Muscle layer of duodenum (tissue), 2 donors: Measurements from ENCODE around the gene PPP1R36.
"Not testable (repeated sequence)": the region's sequence is repeated elsewhere in the genome, so short reads cannot be mapped to it uniquely, and the experiment has no call there.

Experiments used
- H3K27ac ChIP-seq: one replicate; pipeline ENCODE4 v1.7.0; 2013; ENCODE audit warnings: mild to moderate bottlenecking, low read length
- H3K27me3 ChIP-seq: one replicate; pipeline ENCODE4 v1.7.0; 2013; ENCODE audit warnings: low read depth, mild to moderate bottlenecking, control low read depth, low read length
- H3K36me3 ChIP-seq, 2 donors: one replicate each; pipeline ENCODE4 v1.7.0; 2013; ENCODE audit warnings: low read length in 2 of 2, control low read depth in 1 of 2, mild to moderate bottlenecking in 1 of 2; ENCODE audit not compliant: insufficient read depth in 2 of 2, control insufficient read depth in 1 of 2
- H3K4me1 ChIP-seq, 2 donors: one replicate each; pipeline ENCODE4 v1.7.0; 2013; ENCODE audit warnings: low read length in 2 of 2, mild to moderate bottlenecking in 2 of 2, control low read depth in 1 of 2, moderate library complexity in 1 of 2; ENCODE audit not compliant: insufficient read depth in 2 of 2, control insufficient read depth in 1 of 2
- H3K4me3 ChIP-seq, 2 donors: one replicate each; pipeline ENCODE4 v1.7.0; 2013; ENCODE audit warnings: low read length in 2 of 2, low read depth in 1 of 2, mild to moderate bottlenecking in 1 of 2
- H3K9me3 ChIP-seq, 2 donors: one replicate each; pipeline ENCODE4 v1.7.0; 2013; ENCODE audit warnings: low read length in 2 of 2, control low read depth in 1 of 2, mild to moderate bottlenecking in 1 of 2; ENCODE audit not compliant: control insufficient read depth in 1 of 2
- donor health status: healthy.

PPP1R36 gene

GRCh38 chr14:64620910-64621309 is 71.1 kb downstream of the PPP1R36 start:
- no peaks in the 10 kb centered on the region for H3K27me3 ChIP-seq
- H3K4me1 ChIP-seq = peaks cover 0 to 4% of the 10 kb centered on the region in 2 donors
- H3K9me3 ChIP-seq = no peaks in the 10 kb centered on the region
- H3K36me3 ChIP-seq = no peaks in the 10 kb centered on the region
- H3K27ac ChIP-seq = no peak overlapping the region
- no peak overlapping the region for H3K4me3 ChIP-seq

- H3K4me3 ChIP-seq = no peak overlapping the region
- no peaks in the 10 kb centered on the region for H3K36me3 ChIP-seq
- peaks cover 4% of the 10 kb centered on the region in 2 donors for H3K4me1 ChIP-seq
- no peaks in the 10 kb centered on the region for H3K9me3 ChIP-seq
- H3K27me3 ChIP-seq = no peaks in the 10 kb centered on the region
- H3K27ac ChIP-seq = no peak overlapping the region
Measured at GRCh38 chr14:64623554-64624165, 73.9 kb downstream of the PPP1R36 start.

GRCh38 chr14:64625386-64626232 is 75.8 kb downstream of the PPP1R36 start:
- Histone ChIP-seq H3K4me1 (peaks cover 4 to 10% of the 10 kb centered on the region in 2 donors), H3K9me3 (no peaks in the 10 kb centered on the region), H3K4me3 (no peak overlapping the region), H3K27ac (peak overlapping the region; percentile 33), H3K27me3 (no peaks in the 10 kb centered on the region), H3K36me3 (no peaks in the 10 kb centered on the region)

GRCh38 chr14:64628940-64629408 is 79.2 kb downstream of the PPP1R36 start:
- Histone ChIP-seq H3K9me3 (no peaks in the 10 kb centered on the region), H3K36me3 (no peaks in the 10 kb centered on the region), H3K27ac (peak overlapping the region; percentile 81), H3K4me3 (peak overlapping the region in 1 of 2 donors; percentile 1), H3K27me3 (no peaks in the 10 kb centered on the region), H3K4me1 (peaks cover 4 to 10% of the 10 kb centered on the region in 2 donors)

GRCh38 chr14:64630778-64631177 is 81.0 kb downstream of the PPP1R36 start:
- Histone ChIP-seq H3K36me3 (no peaks in the 10 kb centered on the region), H3K9me3 (no peaks in the 10 kb centered on the region), H3K27ac (no peak overlapping the region), H3K4me3 (no peak overlapping the region), H3K27me3 (no peaks in the 10 kb centered on the region), H3K4me1 (peaks cover 0 to 10% of the 10 kb centered on the region in 2 donors)

- peaks cover 0 to 11% of the 10 kb centered on the region in 2 donors for H3K4me1 ChIP-seq
- not testable (repeated sequence) for H3K36me3 ChIP-seq, H3K27me3 ChIP-seq, H3K9me3 ChIP-seq, H3K4me3 ChIP-seq, H3K27ac ChIP-seq
Measured at GRCh38 chr14:64631222-64631621, 81.5 kb downstream of the PPP1R36 start.

GRCh38 chr14:64632056-64632455 is 82.3 kb downstream of the PPP1R36 start:
- Histone ChIP-seq H3K27me3 (no peaks in the 10 kb centered on the region), H3K27ac (peak overlapping the region; percentile 69), H3K9me3 (no peaks in the 10 kb centered on the region), H3K4me3 (no peak overlapping the region), H3K4me1 (peaks cover 0 to 13% of the 10 kb centered on the region in 2 donors), H3K36me3 (no peaks in the 10 kb centered on the region)

- Histone ChIP-seq H3K36me3 (no peaks in the 10 kb centered on the region), H3K9me3 (no peaks in the 10 kb centered on the region), H3K4me1 (peaks cover 0 to 8% of the 10 kb centered on the region in 2 donors), H3K27ac (no peak overlapping the region), H3K4me3 (no peak overlapping the region), H3K27me3 (no peaks in the 10 kb centered on the region)
Measured at GRCh38 chr14:64634558-64634957, 84.8 kb downstream of the PPP1R36 start.

- no peaks in the 10 kb centered on the region for H3K9me3 ChIP-seq
- H3K27ac ChIP-seq = no peak overlapping the region
- H3K36me3 ChIP-seq = no peaks in the 10 kb centered on the region
- no peak overlapping the region for H3K4me3 ChIP-seq
- peaks cover 0 to 2% of the 10 kb centered on the region in 2 donors for H3K4me1 ChIP-seq
- no peaks in the 10 kb centered on the region for H3K27me3 ChIP-seq
Measured at GRCh38 chr14:64636208-64636979, 86.6 kb downstream of the PPP1R36 start.

- H3K4me1 ChIP-seq = peaks cover 0 to 2% of the 10 kb centered on the region in 2 donors
- no peak overlapping the region for H3K27ac ChIP-seq
Measured at GRCh38 chr14:64636980-64637429, 87.2 kb downstream of the PPP1R36 start.

More at GRCh38 chr14:64636980-64637429, 87.2 kb downstream of the PPP1R36 start:
- Histone ChIP-seq H3K4me3 (no peak overlapping the region), H3K9me3 (no peaks in the 10 kb centered on the region), H3K27me3 (no peaks in the 10 kb centered on the region), H3K36me3 (no peaks in the 10 kb centered on the region)
